ENCODE results near the gene CYB5RL.
"Not testable (repeated sequence)": the region's sequence is repeated elsewhere in the genome, so short reads cannot be mapped to it uniquely, and the experiment has no call there.

CYB5RL gene

GRCh38 chr1:54186056-54186455 lies 13.8 kb downstream of the CYB5RL start:
- ATAC-seq: no peak

GRCh38 chr1:54180701-54181360 lies 19.0 kb downstream of the CYB5RL start:
- ATAC-seq: no peak

DNA sequence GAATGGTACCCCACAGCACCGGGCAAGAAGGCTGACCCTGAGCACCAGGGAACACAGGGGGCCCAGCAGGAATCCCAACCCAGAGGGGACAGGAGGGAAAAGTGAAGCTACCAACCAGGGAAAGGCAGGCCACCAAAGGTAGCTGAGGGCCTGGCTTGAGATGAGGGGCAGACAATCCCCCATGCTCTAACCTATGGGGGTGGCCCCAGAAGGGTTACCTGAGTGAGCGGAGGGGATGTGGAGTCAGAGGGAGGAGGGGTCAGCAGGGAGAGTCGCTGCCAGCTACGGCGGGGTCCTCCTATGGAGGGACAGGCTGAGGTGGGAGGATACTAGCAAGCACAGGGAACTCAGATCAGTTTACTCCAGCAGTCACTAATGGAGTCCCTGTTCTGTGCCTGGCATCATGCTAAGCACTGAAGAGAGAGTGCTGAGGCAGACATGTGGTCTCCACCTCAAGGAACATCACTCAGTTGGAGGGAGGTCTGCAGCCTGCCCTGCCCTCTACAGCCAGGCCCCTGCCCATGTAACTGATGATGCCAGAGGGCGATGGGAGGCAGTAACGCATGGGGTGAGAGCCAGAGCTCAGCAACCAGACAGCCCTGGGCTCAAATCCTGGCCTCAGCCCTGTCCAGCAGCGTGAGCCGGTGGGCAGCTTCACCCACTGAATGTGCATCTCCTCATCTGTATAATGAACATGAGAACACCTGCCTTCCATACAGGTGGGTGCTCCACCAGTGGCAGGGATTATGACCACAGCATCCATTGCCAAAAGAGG lies 21.3 kb downstream of the CYB5RL start:
- no peak for ATAC-seq

- no peak for ATAC-seq
Measured at GRCh38 chr1:54177726-54178125, 22.1 kb downstream of the CYB5RL start.

DNA sequence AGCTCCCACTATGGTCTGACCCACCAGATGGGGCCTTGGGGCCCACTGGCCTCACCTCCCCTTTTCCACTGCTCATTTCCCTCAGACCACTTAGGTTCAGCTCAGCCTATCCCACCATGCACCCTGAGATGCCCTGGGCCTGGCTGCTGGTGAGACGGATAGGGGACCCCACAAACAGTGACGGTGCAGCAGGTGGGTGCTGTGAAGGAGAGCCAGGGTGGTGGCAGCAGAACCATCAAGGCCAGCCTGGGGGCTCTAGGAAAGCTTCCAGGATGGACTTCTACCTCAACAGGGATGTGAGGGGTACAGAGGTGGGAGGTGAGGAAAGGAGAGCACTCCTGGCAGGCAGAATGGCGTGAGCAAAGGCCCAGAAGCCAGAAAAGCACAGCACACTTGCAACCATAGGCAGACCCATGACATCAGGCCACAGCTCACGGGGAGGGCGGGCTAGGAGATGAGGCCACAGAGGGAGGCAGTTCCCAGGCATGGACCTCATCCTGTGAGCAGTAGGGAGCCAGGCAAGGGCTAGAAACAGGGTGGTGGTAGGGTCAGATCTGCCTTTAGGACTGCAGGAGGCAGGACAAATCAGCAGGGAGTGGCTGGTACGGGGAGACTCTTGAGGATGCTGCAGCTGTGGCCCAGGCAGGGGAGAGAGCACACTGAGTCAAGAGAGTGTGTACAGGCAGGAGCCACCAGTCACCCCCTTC lies 23.1 kb downstream of the CYB5RL start:
- ATAC-seq: no peak

- no peak for ATAC-seq
Measured at GRCh38 chr1:54174106-54174505, 25.7 kb downstream of the CYB5RL start.

GRCh38 chr1:54173681-54174080 lies 26.1 kb downstream of the CYB5RL start:
- no peak for ATAC-seq

DNA sequence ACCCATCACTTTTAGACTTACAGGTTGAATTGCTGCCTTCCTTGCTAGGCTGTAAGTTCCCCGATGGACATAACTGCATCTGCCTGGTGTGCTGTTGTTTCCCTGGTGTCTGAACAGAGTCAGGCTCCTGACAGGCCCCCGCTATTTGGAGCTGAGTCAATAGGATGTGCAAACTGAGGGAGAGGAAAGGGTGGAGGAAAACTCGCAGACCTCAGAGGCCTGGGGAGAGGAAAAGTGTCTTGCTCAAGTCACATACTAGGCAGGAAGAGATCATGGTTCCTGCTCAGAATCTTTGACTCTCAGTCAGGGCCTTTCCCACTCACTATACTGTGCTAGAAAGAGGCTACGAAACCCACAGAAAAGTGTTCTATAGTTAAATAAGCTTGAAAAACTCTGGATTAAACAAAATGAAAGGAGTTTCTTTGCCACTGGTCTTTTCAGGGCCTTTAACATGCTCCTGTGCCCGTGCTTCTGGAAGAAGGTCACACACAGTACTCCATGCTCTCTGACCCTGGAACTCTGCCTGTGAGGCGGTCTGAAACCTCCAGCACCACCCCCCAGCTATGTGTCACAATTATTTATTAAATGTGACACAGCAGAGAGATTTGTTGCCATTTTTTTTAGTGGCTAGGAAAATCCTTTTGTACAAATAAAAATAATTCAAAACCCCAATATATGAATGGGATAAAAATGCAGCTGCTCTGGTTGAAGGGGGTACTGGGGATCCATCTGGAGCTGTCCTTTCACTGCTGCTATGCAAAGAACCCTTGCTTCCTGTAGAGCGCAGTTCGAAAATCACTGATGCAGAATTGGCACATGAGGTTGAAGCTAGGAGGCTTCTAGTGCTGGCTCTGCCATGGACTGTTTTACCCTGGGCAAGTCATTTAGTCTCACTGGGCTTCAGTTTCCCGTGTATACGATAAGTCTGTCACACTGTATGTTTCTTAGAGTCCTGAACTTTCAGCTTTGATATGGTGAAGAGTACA lies 26.9 kb downstream of the CYB5RL start:
- no peak for ATAC-seq

DNA sequence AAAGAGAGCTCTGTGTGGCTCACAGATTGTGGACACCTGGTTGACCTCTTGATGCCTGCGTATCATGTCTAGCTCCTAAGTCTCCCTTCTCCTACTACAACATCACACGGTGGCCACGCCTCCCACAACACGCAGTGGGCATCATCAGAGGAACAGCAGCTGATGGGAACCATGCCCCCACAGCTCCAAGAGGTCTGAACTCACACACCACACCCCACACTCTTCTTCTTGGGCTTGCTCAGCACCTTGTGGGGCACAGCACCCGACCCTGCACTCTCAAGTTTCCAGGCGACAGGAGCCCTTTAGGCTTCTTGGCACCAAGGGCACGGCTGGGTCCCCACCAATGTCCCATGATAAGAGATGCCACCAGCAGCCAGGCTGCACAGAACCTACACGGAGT lies 28.2 kb downstream of the CYB5RL start:
- ATAC-seq: no peak

- ATAC-seq: no peak
Measured at GRCh38 chr1:54171016-54171415, 28.8 kb downstream of the CYB5RL start.

DNA sequence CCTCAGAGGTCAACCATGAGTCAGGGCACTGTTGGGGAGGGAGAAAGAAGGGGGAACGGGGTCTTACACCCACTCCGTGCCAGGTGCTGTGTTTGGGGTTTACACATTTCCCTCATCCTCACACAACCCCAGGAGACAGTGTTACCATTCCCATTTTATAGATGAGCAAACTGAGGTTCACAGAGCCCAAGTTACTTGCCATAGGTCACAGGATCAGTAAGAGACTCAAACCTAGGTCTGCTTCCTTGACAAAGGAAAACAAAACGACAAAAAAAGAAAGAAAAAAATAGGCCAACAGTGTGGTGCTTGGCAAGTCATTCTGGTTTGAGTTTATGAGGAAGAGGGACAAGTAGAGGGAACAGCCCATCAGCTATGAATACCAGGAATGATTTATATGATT lies 30.8 kb downstream of the CYB5RL start:
- ATAC-seq: no peak

DNA sequence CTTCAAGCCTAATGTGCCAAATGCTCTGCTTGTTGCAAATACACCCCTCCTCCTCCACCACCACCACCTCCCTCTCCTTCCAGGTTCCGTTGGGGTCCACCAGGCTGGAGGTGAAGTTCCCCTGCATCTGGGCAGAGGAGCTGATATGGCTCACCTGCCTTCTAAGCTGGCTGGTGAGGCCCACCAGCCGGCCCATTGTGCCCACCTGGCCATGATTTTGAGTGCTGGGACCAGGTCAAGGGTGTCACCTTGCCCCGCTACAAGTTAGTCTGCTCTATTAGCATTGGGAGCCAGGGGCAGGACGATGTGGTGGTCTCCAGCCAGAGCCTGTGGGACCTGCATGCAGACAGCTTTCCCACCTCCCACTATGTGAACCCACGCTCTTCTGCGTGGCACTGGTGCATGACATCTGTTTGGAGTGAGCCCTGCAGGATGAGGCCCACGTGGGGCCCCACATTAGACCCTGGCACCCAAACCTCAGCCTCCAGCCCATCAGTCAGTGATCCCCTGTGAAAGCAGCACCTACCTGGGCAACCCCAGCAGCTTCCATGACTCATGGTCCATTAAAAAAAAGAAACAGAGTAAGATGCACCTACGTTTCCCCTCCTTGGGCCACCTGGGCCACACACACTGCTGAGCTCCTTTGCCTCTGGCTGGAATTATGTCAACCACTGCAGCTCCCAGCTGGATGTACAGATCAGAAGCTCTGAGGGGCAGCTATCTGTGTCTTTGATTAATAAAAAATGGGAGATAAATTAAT lies 31.4 kb downstream of the CYB5RL start:
- no peak for ATAC-seq

DNA sequence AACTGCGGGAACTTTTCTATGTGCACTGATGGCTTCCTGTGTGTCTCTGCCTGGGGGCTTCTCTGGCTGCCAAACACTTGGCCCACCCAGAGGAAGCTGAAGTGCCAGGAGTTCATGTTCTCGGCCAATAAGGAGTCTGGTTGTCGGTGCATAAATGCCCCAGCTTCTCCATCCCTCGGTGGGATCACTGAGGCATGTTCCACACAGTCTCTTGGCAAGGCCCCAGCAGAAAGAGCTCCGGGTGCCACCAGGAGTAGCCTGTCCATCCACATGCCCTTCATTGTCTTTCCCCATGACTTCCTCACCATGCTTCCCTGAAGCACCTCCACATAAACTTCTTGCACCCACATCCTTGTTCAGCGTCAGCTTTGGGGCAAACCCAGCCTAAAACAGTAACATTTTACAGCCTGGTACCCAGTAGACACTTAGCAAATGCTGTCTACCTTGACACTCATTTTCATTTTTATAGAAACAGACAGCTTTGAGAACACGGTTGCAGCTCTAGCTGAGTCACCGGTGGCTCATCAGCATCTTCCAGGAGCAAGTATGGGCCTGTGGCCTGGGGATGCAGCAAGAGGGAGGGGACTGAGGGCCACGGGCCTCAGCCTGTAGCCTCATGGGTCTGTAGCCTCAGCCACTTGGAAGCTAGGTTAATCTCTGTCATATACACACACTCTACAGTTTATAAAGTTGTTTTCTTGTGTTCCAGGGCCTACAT lies 32.2 kb downstream of the CYB5RL start:
- ATAC-seq: no peak

GRCh38 chr1:54166357-54166756 lies 33.5 kb downstream of the CYB5RL start:
- ATAC-seq: not testable (repeated sequence)

DNA sequence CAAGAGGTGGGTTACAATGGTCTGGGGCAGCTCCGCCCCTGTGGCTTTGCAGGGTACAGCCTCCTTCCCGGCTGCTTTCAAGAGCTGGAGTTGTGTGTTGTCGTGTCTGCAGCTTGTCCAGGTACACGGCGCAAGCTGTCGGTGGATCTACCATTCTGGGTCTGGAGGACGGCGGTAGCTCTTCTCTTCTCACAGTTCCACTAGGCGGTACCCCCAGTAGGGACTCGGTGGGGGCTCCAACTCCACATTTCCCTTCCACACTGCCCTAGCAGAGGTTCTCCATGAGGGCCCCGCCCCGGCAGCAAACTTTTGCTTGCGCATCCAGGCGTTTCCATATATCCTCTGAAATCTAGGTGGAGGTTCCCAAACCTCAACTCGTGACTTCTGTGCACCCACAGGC lies 34.7 kb downstream of the CYB5RL start:
- ATAC-seq: no peak

- no peak for ATAC-seq
Measured at GRCh38 chr1:54163573-54163972, 36.3 kb downstream of the CYB5RL start.

GRCh38 chr1:54163051-54163450 lies 36.8 kb downstream of the CYB5RL start:
- ATAC-seq: no peak

DNA sequence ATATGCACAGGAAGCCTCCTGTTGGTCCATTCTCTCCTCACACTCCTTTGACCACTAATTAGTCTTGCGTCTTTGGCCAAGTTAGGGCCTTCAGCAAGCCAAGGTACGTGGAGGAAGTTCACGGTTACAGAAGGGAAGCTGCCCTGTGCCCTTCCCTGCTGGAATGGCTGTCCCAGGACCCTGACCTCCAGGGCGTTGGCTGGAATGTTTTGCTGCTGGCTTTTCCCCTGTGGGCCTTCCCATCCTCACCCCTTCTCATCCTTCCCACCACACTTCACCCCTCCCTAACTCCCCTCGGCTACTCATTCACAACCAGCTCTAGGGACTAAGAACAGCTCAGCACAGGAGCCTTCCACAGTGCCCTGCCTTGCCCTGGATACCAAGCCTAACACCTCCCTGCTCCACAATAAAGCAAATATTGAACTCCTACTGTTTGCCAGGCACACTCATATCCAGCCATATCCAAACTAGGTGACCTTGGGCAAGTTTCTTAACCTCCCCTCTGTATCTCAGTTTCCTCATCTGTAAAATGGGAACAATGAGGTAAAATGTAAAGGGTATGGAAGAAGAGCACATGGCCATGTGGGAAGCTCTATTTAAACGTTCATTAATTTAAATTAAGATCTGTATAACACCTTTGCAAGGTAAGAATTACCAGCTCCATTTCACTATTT lies 38.2 kb downstream of the CYB5RL start:
- ATAC-seq: no peak

- no peak for ATAC-seq
Measured at GRCh38 chr1:54160351-54160750, 39.5 kb downstream of the CYB5RL start.

DNA sequence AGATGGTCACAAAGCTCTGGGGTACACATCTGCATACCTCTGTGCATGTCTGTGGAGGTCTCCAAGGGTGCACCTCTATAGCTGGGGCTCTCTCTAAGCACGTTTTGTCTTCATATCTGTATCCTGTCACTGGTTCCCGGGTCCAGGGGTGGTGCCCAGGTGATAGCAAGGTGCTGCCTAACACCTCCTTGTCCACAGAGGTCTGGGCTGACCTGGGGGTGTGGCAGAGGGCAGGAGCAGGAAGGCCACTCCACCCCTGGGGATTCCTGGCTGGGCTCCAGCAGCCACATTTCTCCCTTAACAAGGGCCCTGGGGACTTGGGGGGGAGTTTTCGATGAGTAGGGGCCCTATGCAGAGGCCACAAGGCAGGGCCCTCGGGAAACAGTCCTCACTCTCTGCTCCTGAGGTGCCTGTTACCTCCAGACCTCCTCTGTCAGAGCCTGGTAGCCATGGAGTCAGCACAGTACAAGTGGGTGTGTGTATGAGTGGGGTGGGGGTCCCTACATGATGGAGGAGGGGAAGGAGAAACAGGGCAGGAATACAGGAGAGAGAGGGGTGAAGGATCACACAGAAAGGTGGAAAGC lies 40.0 kb downstream of the CYB5RL start:
- no peak for ATAC-seq

Measured in activated CD4-positive, CD25-positive, alpha-beta regulatory T cell treated with anti-CD3 and anti-CD28 coated beads, Interleukin-2, amount 50 U/mL, for 24 hours (primary cell).